IMR-90 (cell line): ENCODE data around the gene NR1H4. TPM values are rescaled to one million over a fixed set of nuclear protein-coding genes. Genes with fewer than 3 reads are reported as not detected.

Experiments
- ATAC-seq: fragments of 200-7000 bp; cut with Tn5 transposase; 2 replicates; pipeline ENCODE4 v1.9.1; 2020; ENCODE audit warnings: low read depth, mild to moderate bottlenecking, moderate library complexity
- BruUV-seq: library from RNA; stranded (reverse); fragments of 400-500 nt; replicated peaks from 2 replicates; lab custom pipeline; 2021; lab: Mats Ljungman, UMichigan
- CTCF ChIA-PET: fragments of 300-600 bp; formaldehyde crosslinking; extraction: SDS; loops from one replicate; lab custom pipeline; 2021; ENCODE audit warnings: antibody characterized with exemption; lab: Yijun Ruan, JAX
- POLR2A ChIA-PET: fragments of 300-600 bp; sonication (Branson Sonifier 250); formaldehyde crosslinking; loops from one replicate; lab custom pipeline; 2022; ENCODE audit warnings: antibody characterized with exemption; ENCODE audit not compliant: unreplicated experiment; lab: Charles Lee
- DNase-seq: peaks from one replicate; pipeline ENCODE4 v3.0.0; 2013
- H2AFZ ChIP-seq: replicated peaks from 2 replicates; pipeline ENCODE3; 2013; ENCODE audit warnings: low read length, mild to moderate bottlenecking; ENCODE audit not compliant: poor library complexity
- H2AK5ac ChIP-seq: 2 replicates; pipeline ENCODE4 v1.6.1; 2013; ENCODE audit warnings: low read depth, low read length, inconsistent platforms
- H2AK9ac ChIP-seq: replicated peaks from 2 replicates; pipeline ENCODE3; 2013; ENCODE audit warnings: mild to moderate bottlenecking, low read depth, low read length, moderate library complexity; ENCODE audit not compliant: poor library complexity
- H2BK120ac ChIP-seq: 2 replicates; pipeline ENCODE4 v1.6.1; 2013; ENCODE audit warnings: low read depth, low read length, inconsistent platforms
- H2BK15ac ChIP-seq: 3 replicates; pipeline ENCODE4 v1.6.1; 2013; ENCODE audit warnings: low read depth, low read length, inconsistent platforms
- H2BK20ac ChIP-seq: 2 replicates; pipeline ENCODE4 v1.6.1; 2013; ENCODE audit warnings: low read depth, mild to moderate bottlenecking, inconsistent platforms, low read length, moderate library complexity
- H2BK5ac ChIP-seq: 2 replicates; pipeline ENCODE4 v1.6.1; 2013; ENCODE audit warnings: mild to moderate bottlenecking, low read depth, low read length, inconsistent platforms; ENCODE audit not compliant: poor library complexity, severe bottlenecking
- H3K14ac ChIP-seq: replicated peaks from 2 replicates; pipeline ENCODE4 v1.6.1; 2013; ENCODE audit warnings: low read depth, low read length, inconsistent platforms
- H3K18ac ChIP-seq: 2 replicates; pipeline ENCODE4 v1.6.1; 2013; ENCODE audit warnings: low read depth, low read length, control low read depth
- H3K23ac ChIP-seq: 2 replicates; pipeline ENCODE4 v1.6.1; 2013; ENCODE audit warnings: low read depth, low read length, inconsistent platforms
- H3K27ac ChIP-seq: 2 replicates; pipeline ENCODE4 v1.5.1; 2013; ENCODE audit warnings: mild to moderate bottlenecking, control low read depth, low read length; ENCODE audit not compliant: insufficient read depth
- H3K27me3 ChIP-seq: 2 replicates; pipeline ENCODE4 v1.6.1; 2013; ENCODE audit warnings: low read length; ENCODE audit not compliant: control insufficient read depth, insufficient read depth
- H3K36me3 ChIP-seq: 2 replicates; pipeline ENCODE4 v1.6.1; 2013; ENCODE audit warnings: low read length, mixed read lengths; ENCODE audit not compliant: control insufficient read depth, insufficient read depth
- H3K4ac ChIP-seq: 2 replicates; pipeline ENCODE4 v1.6.1; 2013; ENCODE audit warnings: low read depth, low read length, inconsistent platforms
- H3K4me1 ChIP-seq: 2 replicates; pipeline ENCODE4 v1.6.1; 2013; ENCODE audit warnings: low read length, mixed read lengths; ENCODE audit not compliant: control insufficient read depth, insufficient read depth
- H3K4me2 ChIP-seq: 2 replicates; pipeline ENCODE4 v1.6.1; 2013; ENCODE audit warnings: low read depth, mild to moderate bottlenecking, control low read depth, low read length, moderate library complexity
- H3K4me3 ChIP-seq: 2 replicates; pipeline ENCODE4 v1.5.1; 2013; ENCODE audit warnings: low read depth, mild to moderate bottlenecking, control low read depth, low read length, moderate library complexity; ENCODE audit not compliant: insufficient read depth
- H3K56ac ChIP-seq: 2 replicates; pipeline ENCODE4 v1.6.1; 2013; ENCODE audit warnings: low read length, inconsistent platforms; ENCODE audit not compliant: insufficient read depth; ENCODE audit errors: extremely low read depth
- H3K79me1 ChIP-seq, 2 experiments: 2 replicates each; pipeline ENCODE4 v1.6.1; 2013; ENCODE audit warnings: low read length in 2 of 2, inconsistent platforms in 1 of 2, low read depth in 1 of 2
- H3K9ac ChIP-seq: 2 replicates; pipeline ENCODE4 v1.6.1; 2013; ENCODE audit warnings: low read depth, low read length, control low read depth
- H3K9me1 ChIP-seq: 2 replicates; pipeline ENCODE4 v1.6.1; 2013; ENCODE audit warnings: low read length, inconsistent platforms; ENCODE audit not compliant: insufficient read depth
- H3K9me3 ChIP-seq: 2 replicates; pipeline ENCODE4 v1.6.1; 2013; ENCODE audit warnings: low read length; ENCODE audit not compliant: control insufficient read depth, insufficient read depth
- H4K20me1 ChIP-seq: 2 replicates; pipeline ENCODE4 v1.6.1; 2013; ENCODE audit warnings: low read length, inconsistent platforms; ENCODE audit not compliant: insufficient read depth
- H4K5ac ChIP-seq: 2 replicates; pipeline ENCODE4 v1.6.1; 2013; ENCODE audit warnings: mild to moderate bottlenecking, low read depth, low read length, control low read depth
- H4K8ac ChIP-seq, 2 experiments: 2 replicates each; pipeline ENCODE4 v1.6.1; 2013; ENCODE audit warnings: low read depth in 2 of 2, low read length in 2 of 2, control low read depth in 1 of 2, inconsistent platforms in 1 of 2
- H4K91ac ChIP-seq: 2 replicates; pipeline ENCODE4 v1.6.1; 2013; ENCODE audit warnings: low read depth, low read length, inconsistent platforms; ENCODE audit not compliant: insufficient read depth
- RAD21 ChIP-seq: IDR thresholded peaks from 2 replicates; pipeline ENCODE4 v1.6.1; 2012; ENCODE audit warnings: low read length, improper control_type of control experiment
- dilution Hi-C: fragments of 300-500 bp; cut with HindIII; formaldehyde crosslinking; loops from one replicate; pipeline ENCODE4 v1.14.3; 2018; ENCODE audit warnings: low sequenced_read_pairs; ENCODE audit not compliant: unreplicated experiment
- in situ Hi-C: fragments of 300-500 bp; cut with MboI; formaldehyde crosslinking; loops from 3 replicates; pipeline ENCODE4 v1.14.3; 2019; ENCODE audit warnings: low sequenced_read_pairs, inconsistent platforms, mixed read lengths
- intact Hi-C: fragments of 100-400 bp; cut with micrococcal nuclease; formaldehyde crosslinking; loops from 2 replicates; pipeline ENCODE4 v1.10.0; 2022
- polyA plus RNA-seq, 3 experiments: library from polyadenylated mRNA; depleted of rRNA; stranded (reverse); fragments of >200 nt; gene quantifications; 2 replicates each; pipeline ENCODE4 v1.2.3, GENCODE V29; 2012; ENCODE audit warnings: low replicate concordance in 1 of 3
- total RNA-seq: library from RNA; depleted of rRNA; stranded (reverse); fragments of >200 nt; gene quantifications from 2 replicates; pipeline ENCODE4 v1.2.3, GENCODE V29; 2012

Gene NR1H4
- total and polyA plus RNA-seq, 2 of the 4 experiments (the other 2 are of a cell fraction) = not detected

DNA sequence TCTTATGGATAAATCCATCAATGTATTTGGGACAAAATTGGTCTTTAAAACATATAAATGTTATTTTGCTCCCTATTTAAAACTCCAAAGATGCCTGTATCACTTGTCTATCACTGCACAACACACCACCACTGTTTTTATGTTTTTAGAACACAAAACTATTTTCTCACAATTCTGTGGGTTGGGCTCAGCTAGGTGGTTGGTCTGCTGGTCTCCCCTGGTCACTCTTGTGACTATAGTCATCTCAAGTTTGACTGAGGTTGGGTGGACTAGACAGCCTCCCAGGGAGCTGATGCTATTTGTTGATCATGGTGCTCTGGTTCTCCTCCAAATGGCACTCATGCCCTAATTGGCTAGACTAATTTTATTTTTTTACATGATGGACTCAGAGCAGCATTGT is 39.5 kb upstream of the NR1H4 start:
- ChIA-PET POLR2A (no interaction called here), CTCF (no interaction called here)
- Histone ChIP-seq H3K4me1 (no peaks in the 10 kb centered on the region), H4K91ac (no peak overlapping the region), H2AK9ac (no peak overlapping the region), H3K56ac (no peak overlapping the region), H2AK5ac (no peak overlapping the region), H3K14ac (no peak overlapping the region), H4K20me1 (no peaks in the 10 kb centered on the region), H2BK5ac (no peak overlapping the region), H3K27ac (no peak overlapping the region), H3K18ac (no peak overlapping the region), H3K4me3 (no peak overlapping the region), H4K8ac (no peak overlapping the region), H2BK120ac (no peak overlapping the region), H3K9me1 (no peaks in the 10 kb centered on the region), H4K5ac (no peak overlapping the region), H2BK15ac (no peak overlapping the region), H2AFZ (no peak overlapping the region), H3K4me2 (no peak overlapping the region), H3K79me1 (no peaks in the 10 kb centered on the region), H3K36me3 (no peaks in the 10 kb centered on the region), H2BK20ac (no peak overlapping the region), H3K27me3 (no peaks in the 10 kb centered on the region), H3K9ac (no peak overlapping the region), H3K9me3 (no peaks in the 10 kb centered on the region), H3K4ac (no peak overlapping the region), H3K23ac (no peak overlapping the region)
- ATAC-seq (no peak), DNase-seq (no peak)
- in situ Hi-C loops (no loop called here), intact Hi-C loops (no loop called here), dilution Hi-C loops (no loop called here)
- TF ChIP-seq RAD21 = no peak
- no TSS peak for BruUV-seq
